Mesendoderm (in vitro differentiated cells): ENCODE measurements around the gene YY2.
"Not testable (repeated sequence)": the region's sequence is repeated elsewhere in the genome, so short reads cannot be mapped to it uniquely, and the experiment has no call there.

Source experiments
- DNase-seq: peaks from one replicate; pipeline ENCODE4 v3.0.0; 2013
- H2AK5ac ChIP-seq: 2 replicates; pipeline ENCODE4 v1.6.1; 2013; ENCODE audit warnings: low read length, inconsistent platforms
- H2BK120ac ChIP-seq: 2 replicates; pipeline ENCODE4 v1.6.1; 2013; ENCODE audit warnings: low read depth, mild to moderate bottlenecking, low read length, moderate library complexity, mixed read lengths
- H2BK15ac ChIP-seq: replicated peaks from 2 replicates; pipeline ENCODE4 v1.6.1; 2013; ENCODE audit warnings: low read depth, mild to moderate bottlenecking, moderate library complexity
- H2BK5ac ChIP-seq: 2 replicates; pipeline ENCODE4 v1.6.1; 2013; ENCODE audit warnings: low read length, inconsistent platforms
- H3K18ac ChIP-seq: 2 replicates; pipeline ENCODE4 v1.6.1; 2013; ENCODE audit warnings: mild to moderate bottlenecking, low read length, mixed read lengths
- H3K23ac ChIP-seq: one replicate; pipeline ENCODE4 v1.6.1; 2013; ENCODE audit warnings: low read length
- H3K27ac ChIP-seq: 2 replicates; pipeline ENCODE4 v1.5.1; 2013; ENCODE audit warnings: low read depth, mild to moderate bottlenecking, inconsistent platforms, low read length, moderate library complexity
- H3K27me3 ChIP-seq: 2 replicates; pipeline ENCODE4 v1.6.1; 2013; ENCODE audit warnings: low read length, control low read depth, mild to moderate bottlenecking, inconsistent platforms; ENCODE audit not compliant: insufficient read depth, poor library complexity
- H3K36me3 ChIP-seq: 2 replicates; pipeline ENCODE4 v1.6.1; 2013; ENCODE audit warnings: low read length, inconsistent platforms; ENCODE audit not compliant: control insufficient read depth, insufficient read depth
- H3K4ac ChIP-seq: one replicate; pipeline ENCODE4 v1.6.1; 2013; ENCODE audit warnings: low read depth, mild to moderate bottlenecking, low read length, moderate library complexity
- H3K4me1 ChIP-seq: 2 replicates; pipeline ENCODE4 v1.6.1; 2013; ENCODE audit warnings: low read depth, low read length, inconsistent platforms; ENCODE audit not compliant: control insufficient read depth
- H3K4me2 ChIP-seq: 2 replicates; pipeline ENCODE4 v1.6.1; 2013; ENCODE audit warnings: low read length
- H3K4me3 ChIP-seq: 2 replicates; pipeline ENCODE4 v1.5.1; 2013; ENCODE audit warnings: mild to moderate bottlenecking, low read length
- H3K56ac ChIP-seq: one replicate; pipeline ENCODE4 v1.6.1; 2013; ENCODE audit warnings: low read length
- H3K79me1 ChIP-seq: 2 replicates; pipeline ENCODE4 v1.6.1; 2013; ENCODE audit warnings: low read length, inconsistent platforms
- H3K79me2 ChIP-seq: 2 replicates; pipeline ENCODE4 v1.6.1; 2013; ENCODE audit warnings: mild to moderate bottlenecking, low read length; ENCODE audit not compliant: control insufficient read depth, insufficient read depth
- H3K9ac ChIP-seq: 2 replicates; pipeline ENCODE4 v1.6.1; 2013; ENCODE audit warnings: low read length, inconsistent platforms
- H4K5ac ChIP-seq: one replicate; pipeline ENCODE4 v1.6.1; 2013; ENCODE audit warnings: low read length
- H4K8ac ChIP-seq: one replicate; pipeline ENCODE4 v1.6.1; 2013; ENCODE audit warnings: low read depth, mild to moderate bottlenecking, control low read depth, low read length, moderate library complexity
- WGBS: extraction: QIAGEN DNeasy Blood & Tissue Kit; methylation state at CpG from one replicate; pipeline ENCODE4 v1.1.7; 2013; ENCODE audit warnings: low lambda C conversion rate, missing lambda C conversion rate; ENCODE audit not compliant: insufficient coverage; ENCODE audit errors: extremely low coverage; 5-methylcytosine and 5-hydroxymethylcytosine counted together

The YY2 gene

DNA sequence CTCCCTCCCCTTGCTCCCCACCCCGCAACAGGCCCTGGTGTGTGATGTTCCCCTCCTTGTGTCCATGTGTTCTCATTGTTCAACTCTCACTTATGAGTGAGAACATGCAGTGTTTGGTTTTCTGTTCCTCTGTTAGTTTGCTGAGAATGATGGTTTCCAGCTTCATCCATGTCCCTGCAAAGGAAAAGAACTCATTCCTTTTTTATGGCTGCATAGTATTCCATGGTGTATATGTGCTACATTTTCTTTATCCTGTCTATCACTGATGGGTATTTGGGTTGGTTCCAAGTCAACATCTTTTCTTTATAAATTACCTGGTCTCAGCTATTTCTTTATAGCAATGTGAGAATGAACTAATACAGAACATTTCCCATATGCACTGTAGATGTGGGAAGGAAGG is 35.6 kb upstream of the YY2 start:
- not testable (repeated sequence) for H3K27me3 ChIP-seq, H3K27ac ChIP-seq, H2BK5ac ChIP-seq, H2AK5ac ChIP-seq, H3K56ac ChIP-seq, H3K9ac ChIP-seq, H2BK15ac ChIP-seq, H3K79me1 ChIP-seq, H4K8ac ChIP-seq, H3K4me1 ChIP-seq, H3K4me2 ChIP-seq, H3K18ac ChIP-seq, H3K79me2 ChIP-seq, H3K36me3 ChIP-seq, H2BK120ac ChIP-seq, H3K4me3 ChIP-seq, DNase-seq, H3K4ac ChIP-seq, H3K23ac ChIP-seq, H4K5ac ChIP-seq
- WGBS: no CpG with 5 or more reads among the region's 1 CpG

DNA sequence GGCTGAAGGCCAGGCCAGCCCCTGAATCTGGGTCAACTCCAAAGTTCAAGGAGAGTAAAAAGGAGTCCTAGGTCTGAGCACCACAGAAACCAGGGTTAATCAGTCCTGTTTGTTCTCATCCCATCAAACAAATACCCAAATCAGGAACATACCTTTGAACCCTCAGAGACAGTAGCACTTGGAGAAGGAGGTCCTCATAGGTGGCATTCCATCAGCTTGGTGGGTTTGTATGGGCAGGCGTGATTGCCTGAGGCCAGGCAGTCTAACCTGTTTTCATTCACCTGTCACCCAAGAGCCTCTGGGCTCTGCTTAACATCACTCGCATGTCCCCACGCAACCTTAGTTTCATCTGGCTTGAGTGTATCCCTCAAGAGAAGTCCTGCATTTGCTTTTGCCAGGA is 33.9 kb upstream of the YY2 start:
- Histone ChIP-seq H2BK15ac (no peak overlapping the region), H3K9ac (no peak overlapping the region), H3K4me3 (no peak overlapping the region), H4K5ac (no peak overlapping the region), H3K36me3 (no peaks in the 10 kb centered on the region), H3K79me2 (no peaks in the 10 kb centered on the region), H3K56ac (no peak overlapping the region), H4K8ac (no peak overlapping the region), H2AK5ac (no peak overlapping the region), H3K27me3 (no peaks in the 10 kb centered on the region), H3K79me1 (no peaks in the 10 kb centered on the region), H3K23ac (no peak overlapping the region), H3K4me1 (no peaks in the 10 kb centered on the region), H2BK5ac (no peak overlapping the region), H3K4ac (no peak overlapping the region), H2BK120ac (no peak overlapping the region), H3K27ac (no peak overlapping the region), H3K4me2 (no peak overlapping the region), H3K18ac (no peak overlapping the region)
- WGBS: no CpG with 5 or more reads among the region's 3 CpGs
- DNase-seq: no peak

DNA sequence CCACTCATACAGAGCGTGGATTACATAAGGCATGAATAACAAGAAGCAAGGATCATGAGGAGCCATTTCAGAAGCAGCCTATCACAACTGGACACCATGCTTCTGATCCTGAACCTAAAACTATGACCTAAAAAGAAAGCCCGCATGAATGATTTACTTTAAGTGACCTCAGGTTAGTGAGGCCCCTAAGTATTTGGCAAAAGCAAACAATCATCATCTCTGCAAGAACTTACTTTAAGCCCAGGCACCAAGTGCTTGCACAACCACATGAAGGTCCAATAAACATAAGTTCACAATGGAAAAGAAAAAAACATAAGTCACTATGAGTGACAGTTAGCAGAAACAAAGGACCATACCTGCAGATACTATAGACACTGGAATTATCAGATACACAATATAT is 24.3 kb upstream of the YY2 start:
- no peak overlapping the region for H4K5ac ChIP-seq

DNA sequence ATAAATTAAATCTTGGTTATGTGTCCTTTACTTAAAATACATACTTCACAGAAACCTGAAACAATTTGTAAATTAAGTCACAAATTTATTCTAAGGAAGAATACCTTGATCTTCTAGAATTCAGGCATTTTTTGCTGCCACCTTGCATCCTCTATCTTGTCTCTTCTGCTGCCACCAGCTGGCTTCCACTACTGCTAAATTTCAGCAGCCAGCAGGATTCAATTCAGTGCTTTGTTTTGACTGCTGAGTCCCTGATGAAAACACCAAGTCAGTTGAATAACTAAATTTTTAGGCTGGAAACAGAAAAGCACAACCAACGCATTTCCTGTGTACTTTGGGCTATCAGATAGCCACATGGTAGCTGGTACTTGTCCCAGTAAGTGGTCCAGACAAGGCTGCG is 18.7 kb upstream of the YY2 start:
- no peaks in the 10 kb centered on the region for H3K27me3 ChIP-seq
- no peaks in the 10 kb centered on the region for H3K36me3 ChIP-seq
- no peak overlapping the region for H3K4ac ChIP-seq
- no peaks in the 10 kb centered on the region for H3K79me1 ChIP-seq
- DNase-seq: no peak
- no peak overlapping the region for H2AK5ac ChIP-seq
- H3K9ac ChIP-seq: no peak overlapping the region
- no peak overlapping the region for H3K27ac ChIP-seq
- no peak overlapping the region for H3K56ac ChIP-seq
- H4K8ac ChIP-seq: no peak overlapping the region
- no peak overlapping the region for H2BK15ac ChIP-seq
- H3K79me2 ChIP-seq: no peaks in the 10 kb centered on the region
- H2BK120ac ChIP-seq: no peak overlapping the region
- H3K23ac ChIP-seq: no peak overlapping the region
- no peak overlapping the region for H4K5ac ChIP-seq
- H3K4me3 ChIP-seq: no peak overlapping the region
- no CpG with 5 or more reads among the region's 2 CpGs for WGBS
- H3K4me1 ChIP-seq: no peaks in the 10 kb centered on the region
- no peak overlapping the region for H3K18ac ChIP-seq
- no peak overlapping the region for H2BK5ac ChIP-seq
- H3K4me2 ChIP-seq: no peak overlapping the region

More for the DNA sequence above, 24.3 kb upstream of the YY2 start:
- Histone ChIP-seq H3K36me3 (no peaks in the 10 kb centered on the region), H3K79me2 (no peaks in the 10 kb centered on the region), H3K23ac (no peak overlapping the region), H4K8ac (no peak overlapping the region), H2BK5ac (no peak overlapping the region), H3K4me3 (no peak overlapping the region), H2AK5ac (no peak overlapping the region), H3K4me1 (no peaks in the 10 kb centered on the region), H3K27me3 (no peaks in the 10 kb centered on the region), H3K56ac (no peak overlapping the region), H3K4me2 (no peak overlapping the region), H3K4ac (no peak overlapping the region), H3K79me1 (no peaks in the 10 kb centered on the region), H3K27ac (no peak overlapping the region), H2BK120ac (no peak overlapping the region), H3K18ac (no peak overlapping the region), H2BK15ac (no peak overlapping the region), H3K9ac (no peak overlapping the region)
- DNase-seq: no peak
- WGBS: no CpG with 5 or more reads among the region's 2 CpGs

DNA sequence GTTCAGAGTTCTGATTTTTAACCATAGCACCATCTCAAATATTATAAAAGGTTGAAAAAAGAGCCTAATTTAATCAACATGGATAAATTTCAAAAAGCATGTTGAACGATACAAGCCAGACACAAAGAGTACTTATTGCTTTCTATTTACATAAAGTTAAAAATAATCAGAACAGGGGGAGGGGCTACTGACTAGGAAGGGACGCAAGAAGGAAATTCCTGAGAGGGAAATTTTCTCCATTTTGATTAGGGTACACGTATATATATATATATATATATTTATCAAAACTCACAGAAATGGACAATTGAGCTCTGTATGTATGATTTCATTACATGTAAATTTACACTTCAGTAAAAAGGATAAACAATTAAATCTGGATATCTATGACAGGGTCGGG is 16.9 kb upstream of the YY2 start:
- H3K79me1 ChIP-seq: no peaks in the 10 kb centered on the region
- H3K4ac ChIP-seq: no peak overlapping the region
- H2AK5ac ChIP-seq: no peak overlapping the region
- H2BK5ac ChIP-seq: no peak overlapping the region
- no peak overlapping the region for H4K5ac ChIP-seq
- no peaks in the 10 kb centered on the region for H3K36me3 ChIP-seq
- H3K56ac ChIP-seq: peak overlapping the region; percentile 67
- peak overlapping the region; percentile 32 for H3K4me3 ChIP-seq
- no CpG with 5 or more reads among the region's 4 CpGs for WGBS
- H3K9ac ChIP-seq: peak overlapping the region; percentile 66
- H2BK15ac ChIP-seq: no peak overlapping the region
- H3K27ac ChIP-seq: no peak overlapping the region
- H2BK120ac ChIP-seq: no peak overlapping the region
- no peak overlapping the region for H4K8ac ChIP-seq
- H3K27me3 ChIP-seq: no peaks in the 10 kb centered on the region
- no peaks in the 10 kb centered on the region for H3K79me2 ChIP-seq
- H3K4me1 ChIP-seq: no peaks in the 10 kb centered on the region
- no peak overlapping the region for H3K4me2 ChIP-seq
- no peak for DNase-seq
- no peak overlapping the region for H3K23ac ChIP-seq
- no peak overlapping the region for H3K18ac ChIP-seq

DNA sequence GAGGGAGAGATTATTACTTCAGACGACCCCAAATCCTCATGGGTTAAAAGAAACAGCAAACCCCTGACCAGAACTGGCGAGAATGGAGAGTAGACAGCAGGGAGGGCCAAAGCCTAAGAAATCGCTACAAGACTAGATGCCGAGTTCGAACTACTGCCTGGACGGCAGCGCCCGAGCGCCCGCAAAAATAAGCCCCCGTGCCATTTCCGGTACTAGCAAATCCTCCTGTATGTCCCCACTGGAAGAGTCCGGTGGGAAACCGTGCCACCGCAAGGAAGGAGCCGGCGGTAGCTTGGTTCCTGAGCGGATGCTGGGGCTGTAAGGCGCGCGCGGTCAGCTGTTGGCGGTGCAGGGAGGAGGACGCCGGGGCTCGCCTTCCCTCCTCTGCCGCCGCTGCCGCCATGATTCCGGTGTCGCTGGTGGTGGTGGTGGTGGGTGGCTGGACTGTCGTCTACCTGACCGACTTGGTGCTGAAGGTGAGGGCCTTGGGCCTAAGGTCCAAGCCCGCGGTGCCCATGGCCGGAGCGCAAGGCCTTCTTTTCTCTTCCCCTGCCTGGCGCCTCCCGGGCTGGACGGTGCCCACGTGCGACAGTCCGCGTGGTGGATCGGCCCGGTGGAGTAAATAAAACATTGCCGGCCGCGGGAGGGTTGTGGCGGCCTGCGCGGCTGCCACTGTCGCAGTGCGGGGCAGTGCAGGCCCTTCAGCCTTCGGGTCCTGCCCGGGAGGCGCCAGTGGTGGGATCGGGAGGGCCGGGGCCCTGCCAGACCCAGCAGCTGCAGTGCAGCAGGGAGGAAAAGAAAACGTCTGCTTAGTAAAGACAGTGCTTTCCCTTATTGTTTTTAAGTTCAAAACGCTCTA is 16.2 kb upstream of the YY2 start, which contains the start of gene MBTPS2:
MBTPS2 (plus strand) TSS at position 284 of the 859 bp plus-strand sequence; CDS start at position 402, 118 bp downstream.
- Histone ChIP-seq H3K4me3 (peak within 1 kb of the TSS; percentile 72), H4K5ac (no peak within 1 kb of the TSS), H3K4me1 (no peaks in the 10 kb centered on the region), H3K27me3 (no peaks in the 10 kb centered on the region), H3K4me2 (peak within 1 kb of the TSS; percentile 38), H2BK5ac (peak within 1 kb of the TSS; percentile 70), H4K8ac (peak within 1 kb of the TSS; percentile 28), H3K18ac (no peak within 1 kb of the TSS), H2BK120ac (no peak within 1 kb of the TSS), H3K56ac (peak within 1 kb of the TSS; percentile 93), H3K9ac (peak within 1 kb of the TSS; percentile 89), H3K27ac (no peak within 1 kb of the TSS), H3K79me1 (no peaks in the 10 kb centered on the region), H3K36me3 (no peaks in the 10 kb centered on the region), H2AK5ac (no peak within 1 kb of the TSS), H2BK15ac (no peak within 1 kb of the TSS), H3K4ac (no peak within 1 kb of the TSS), H3K23ac (no peak within 1 kb of the TSS), H3K79me2 (no peaks in the 10 kb centered on the region)
- peak; percentile 91 for DNase-seq
- WGBS: no CpG with 5 or more reads among the region's 61 CpGs
